CD4-positive, alpha-beta T cell treated with Interleukin-10 for 1 hour (primary cell): ENCODE measurements around the gene ISCA1.
A peak's percentile ranks its signal among the peaks of the same experiment; 100 is the strongest.
"Not testable (repeated sequence)": the region's sequence is repeated elsewhere in the genome, so short reads cannot be mapped to it uniquely, and the experiment has no call there.

ENCODE experiments used
- DNase-seq: peaks from one replicate; pipeline ENCODE4 v3.0.0-alpha.2; 2020

ISCA1 gene

DNA sequence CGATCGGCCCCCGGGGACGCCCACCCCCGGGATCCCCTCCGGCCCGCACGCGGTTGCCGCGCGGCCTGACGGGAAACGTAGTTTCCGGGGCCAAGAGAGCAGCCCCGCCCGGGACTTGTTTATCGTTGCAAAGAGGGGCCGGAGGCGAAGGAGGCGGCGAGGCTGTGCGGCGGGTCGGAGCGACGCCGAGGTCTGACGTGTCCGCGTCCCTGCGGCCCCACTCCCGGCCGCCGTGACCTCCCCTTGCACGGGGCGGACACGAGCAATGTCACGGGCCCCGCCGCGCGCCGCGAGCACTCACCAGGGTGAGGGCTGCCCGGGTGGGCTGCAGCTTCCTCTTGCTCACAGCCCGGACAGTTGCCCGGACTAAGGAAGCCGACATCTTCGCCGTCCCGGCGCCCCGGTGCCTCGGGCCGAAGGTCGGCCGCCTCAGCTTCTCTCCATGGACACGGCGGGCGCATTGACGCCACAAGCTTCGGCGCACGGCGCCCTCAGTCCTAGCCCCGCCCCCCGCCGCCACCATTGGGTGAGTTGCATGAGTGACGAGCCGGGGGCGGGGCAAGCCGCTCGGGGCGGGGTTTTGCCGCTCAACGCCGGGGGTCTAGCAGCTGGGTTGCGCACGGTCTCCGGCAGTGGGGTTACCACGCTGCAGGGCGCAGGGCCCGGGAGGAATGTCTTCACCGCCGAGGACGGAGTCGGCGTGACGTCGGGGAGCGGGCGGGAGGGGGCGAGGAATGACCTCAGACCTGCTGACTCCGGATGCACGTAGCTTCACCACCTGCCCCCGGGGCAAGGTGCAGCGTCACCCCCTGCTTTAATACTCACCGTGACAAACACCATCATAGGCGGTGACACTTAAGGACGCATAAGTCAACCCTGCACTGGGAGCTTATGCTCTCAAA, at the start of gene ISCA1:
Gene ISCA1 (minus strand): TSS at position 462 of the 902 bp plus-strand sequence. CDS start 80 bp downstream, at position 382.
- peak; percentile 97 for DNase-seq

DNA sequence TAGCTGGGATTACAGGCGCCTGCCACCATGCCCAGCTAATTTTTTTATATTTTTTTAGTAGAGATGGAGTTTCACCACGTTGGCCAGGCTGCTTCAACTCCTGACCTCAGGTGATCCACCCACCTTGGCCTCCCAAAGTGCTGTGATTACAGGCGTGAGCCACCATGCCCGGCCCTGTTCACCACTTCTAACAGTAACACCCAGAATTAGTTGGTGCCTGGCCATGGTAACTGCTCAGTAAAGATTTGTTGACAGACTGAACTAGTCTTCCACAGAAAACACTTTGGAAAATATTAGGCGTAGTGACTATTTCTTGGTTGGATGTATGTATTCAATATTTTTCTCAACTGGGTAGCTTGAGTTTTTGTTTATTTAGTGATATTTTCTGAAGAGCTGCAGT, 47.8 kb upstream of the ISCA1 start:
- no peak for DNase-seq

DNA sequence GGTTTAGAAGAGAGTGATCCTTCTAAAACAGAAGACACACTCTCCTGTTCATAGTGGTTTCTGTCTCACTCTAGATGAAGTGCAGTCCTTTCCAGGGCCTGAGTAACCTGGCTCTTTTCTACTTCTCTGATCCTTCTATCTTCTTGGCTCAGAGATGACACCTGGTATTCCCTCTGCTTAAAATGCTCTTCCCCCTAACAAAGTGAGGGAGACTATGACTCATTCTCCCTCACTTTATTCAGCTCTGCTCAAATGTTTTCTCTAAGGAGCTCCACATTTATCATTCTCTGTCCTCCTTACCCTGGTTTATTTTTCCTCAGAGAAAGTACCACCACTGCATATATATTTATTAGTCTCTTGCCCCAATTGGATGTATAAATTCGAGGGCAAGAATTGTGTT, 47.3 kb upstream of the ISCA1 start:
- DNase-seq = no peak

DNA sequence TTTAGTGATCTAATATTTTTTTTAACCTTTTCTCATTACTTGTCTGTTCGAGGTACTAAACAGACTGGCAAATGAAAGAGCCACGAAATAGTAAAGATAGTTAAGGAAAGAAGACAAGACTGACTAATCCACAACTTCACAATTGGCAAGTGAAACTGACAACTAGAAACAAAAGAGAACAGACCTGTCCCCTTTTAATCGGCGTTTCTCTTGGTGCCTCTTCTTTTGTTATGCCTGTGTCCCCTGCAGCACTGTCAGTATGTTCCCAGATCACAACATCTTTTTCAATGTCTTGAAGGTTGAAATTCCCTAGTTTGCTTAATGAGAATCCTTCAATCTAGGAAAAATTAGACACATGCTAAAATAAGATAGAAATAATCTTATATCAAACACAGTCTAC, 45.8 kb upstream of the ISCA1 start:
- DNase-seq = no peak

DNA sequence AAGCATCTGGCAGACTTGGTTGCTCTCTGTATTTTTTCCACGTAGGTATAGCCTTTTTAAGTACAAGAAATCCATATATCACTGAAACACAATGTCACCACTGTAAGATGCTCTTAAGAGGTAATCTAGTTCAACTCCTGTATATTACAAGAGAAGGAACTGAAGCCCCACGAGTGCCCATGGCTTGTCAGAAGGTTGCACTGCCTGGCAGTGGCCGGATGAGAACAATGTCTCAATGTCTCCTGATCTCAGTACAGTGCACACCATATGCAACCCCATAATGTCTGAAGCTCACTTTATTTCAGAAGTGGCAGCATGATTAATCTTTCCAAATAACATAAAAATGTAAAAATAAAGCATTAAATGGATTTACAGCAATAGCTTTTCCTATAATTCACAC, 44.2 kb upstream of the ISCA1 start:
- no peak for DNase-seq

DNA sequence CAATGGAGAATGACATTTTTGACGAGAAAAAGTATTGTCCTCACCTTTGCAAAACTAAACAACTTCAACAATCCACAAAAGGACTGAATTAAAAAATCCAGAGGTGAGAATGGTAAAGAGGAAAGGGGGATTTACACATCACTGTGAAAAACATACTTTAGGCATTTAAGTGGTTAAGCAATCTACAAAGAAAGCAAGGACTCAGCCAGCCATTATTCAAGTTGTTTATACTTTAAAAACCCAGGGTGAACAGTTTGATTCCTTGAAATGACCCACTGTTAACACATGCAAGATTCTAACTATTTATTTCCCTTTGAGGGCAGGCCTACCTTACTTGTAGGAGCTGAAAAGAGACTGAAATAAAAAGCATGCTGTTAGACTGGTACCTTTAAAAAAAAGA, 42.6 kb upstream of the ISCA1 start:
- no peak for DNase-seq

DNA sequence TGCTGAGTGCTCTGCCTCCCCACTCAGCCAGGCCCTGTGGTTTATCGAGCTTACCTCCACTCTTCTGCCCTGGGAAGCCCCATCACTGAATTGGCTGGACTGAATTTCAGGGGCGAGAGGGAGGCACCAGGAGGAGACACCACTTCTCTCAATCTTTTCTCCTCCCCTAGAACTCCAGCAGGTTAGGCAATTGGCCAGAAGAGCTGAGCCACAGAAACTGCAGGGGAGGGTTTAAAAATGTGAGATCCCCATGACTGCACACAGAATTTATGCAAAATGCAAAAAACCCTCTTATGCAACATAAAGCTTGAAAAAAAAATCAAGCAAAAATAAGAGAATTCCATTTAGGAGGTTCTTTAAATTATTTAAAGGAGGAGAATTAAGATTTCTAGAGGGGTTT, 42.0 kb upstream of the ISCA1 start:
- no peak for DNase-seq

DNA sequence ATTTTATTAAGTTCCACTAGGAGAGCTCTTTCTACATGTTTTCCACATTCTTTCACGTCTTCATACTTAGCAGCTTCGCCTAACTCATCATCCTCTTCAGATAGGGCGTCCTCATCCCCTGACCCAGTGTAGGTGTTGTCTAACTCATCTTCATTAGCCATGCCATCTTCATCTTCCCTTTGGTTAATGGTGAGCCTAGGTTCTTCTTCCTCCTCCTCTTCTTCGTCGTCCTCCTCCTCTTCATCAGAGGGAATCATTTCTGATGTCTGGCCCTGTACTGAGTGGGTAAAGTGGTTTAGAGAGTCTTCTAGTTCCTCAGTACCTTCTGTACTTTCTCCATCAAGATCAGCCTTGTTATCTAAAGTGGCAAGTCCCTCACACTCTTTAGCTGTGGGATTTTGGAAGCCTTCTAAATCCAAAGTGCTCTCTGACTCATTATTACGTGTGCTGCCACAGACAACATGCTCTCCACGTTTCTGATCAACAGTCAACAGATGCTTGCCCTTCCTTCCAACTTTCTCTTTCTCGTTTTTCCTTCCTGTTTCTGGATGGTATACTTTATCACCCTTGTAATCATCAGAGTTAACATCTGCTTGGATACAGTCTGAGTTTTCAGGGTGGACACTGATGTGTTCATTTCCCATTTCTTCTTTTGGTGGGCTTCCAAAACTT, 40.8 kb upstream of the ISCA1 start:
- DNase-seq = no peak

DNA sequence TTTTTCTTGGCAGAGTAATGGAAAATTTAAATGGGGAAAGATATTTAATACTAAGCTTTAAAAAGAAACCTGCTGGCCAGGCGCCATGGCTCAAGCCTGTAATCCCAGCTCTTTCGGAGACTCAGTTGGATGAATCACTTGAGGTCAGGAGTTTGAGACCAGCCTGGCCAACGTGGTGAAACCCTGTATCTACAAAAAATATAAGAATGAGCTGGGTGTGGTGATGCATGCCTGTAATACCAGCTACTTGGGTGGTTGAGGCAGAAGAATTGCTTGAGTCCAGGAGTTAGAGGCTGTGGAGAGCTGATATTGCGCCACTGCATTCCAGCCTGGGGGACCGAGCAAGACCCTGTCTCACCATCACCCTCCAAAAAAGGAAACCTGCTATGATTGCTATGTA, 39.0 kb upstream of the ISCA1 start:
- no peak for DNase-seq

DNA sequence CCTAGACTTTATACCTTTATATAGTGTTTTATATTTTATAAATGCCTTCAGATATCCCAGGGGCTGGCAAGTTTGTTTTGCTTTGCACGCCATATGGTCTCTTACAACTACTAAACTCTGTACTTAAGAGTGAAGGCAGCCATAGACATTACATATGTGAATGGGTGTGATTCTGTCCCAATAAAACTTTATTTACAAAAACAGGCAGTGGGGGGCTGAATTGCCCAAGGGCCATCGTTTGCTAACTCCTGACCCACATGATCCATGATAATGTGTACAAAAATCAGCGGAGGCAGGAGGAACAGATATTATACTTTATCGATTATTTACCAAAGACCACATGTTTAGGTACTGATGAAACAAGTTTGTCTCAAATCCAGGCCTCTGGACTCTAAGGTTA, 35.8 kb upstream of the ISCA1 start:
- no peak for DNase-seq

DNA sequence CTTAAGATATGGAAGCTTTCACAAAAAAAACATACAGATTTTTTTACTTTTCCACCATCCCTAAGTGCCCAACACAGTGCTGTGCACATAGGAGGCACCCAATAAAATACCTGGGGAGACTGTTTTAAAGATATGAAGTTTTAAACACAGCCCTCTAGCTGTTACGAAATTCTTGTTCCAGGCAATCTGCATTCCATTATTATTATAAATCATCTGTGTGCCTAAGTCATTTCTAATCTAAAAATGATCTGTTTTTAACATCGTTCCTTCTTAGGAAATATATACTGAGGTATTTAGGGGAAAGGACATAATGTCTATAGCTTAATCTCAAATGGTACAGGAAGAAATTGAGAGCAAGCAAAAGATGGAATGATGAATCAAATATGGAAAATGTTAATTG, 32.7 kb upstream of the ISCA1 start:
- DNase-seq = no peak

DNA sequence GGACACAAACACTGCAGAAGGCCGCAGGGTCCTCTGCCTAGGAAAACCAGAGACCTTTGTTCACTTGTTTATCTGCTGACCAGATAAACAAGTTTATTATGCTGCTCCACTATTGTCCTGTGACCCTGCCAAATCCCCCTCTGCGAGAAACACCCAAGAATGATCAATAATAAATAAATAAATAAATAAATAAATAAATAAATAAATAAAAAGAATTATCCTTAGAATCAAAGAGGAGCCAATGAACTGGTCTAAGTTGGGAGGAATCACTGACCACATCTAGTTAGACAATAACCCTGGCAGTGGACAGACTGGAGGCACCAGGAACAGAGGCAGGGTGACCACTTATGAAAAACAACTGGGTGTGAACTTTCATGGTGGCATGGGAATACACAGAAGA, 30.6 kb upstream of the ISCA1 start:
- DNase-seq = not testable (repeated sequence)

DNA sequence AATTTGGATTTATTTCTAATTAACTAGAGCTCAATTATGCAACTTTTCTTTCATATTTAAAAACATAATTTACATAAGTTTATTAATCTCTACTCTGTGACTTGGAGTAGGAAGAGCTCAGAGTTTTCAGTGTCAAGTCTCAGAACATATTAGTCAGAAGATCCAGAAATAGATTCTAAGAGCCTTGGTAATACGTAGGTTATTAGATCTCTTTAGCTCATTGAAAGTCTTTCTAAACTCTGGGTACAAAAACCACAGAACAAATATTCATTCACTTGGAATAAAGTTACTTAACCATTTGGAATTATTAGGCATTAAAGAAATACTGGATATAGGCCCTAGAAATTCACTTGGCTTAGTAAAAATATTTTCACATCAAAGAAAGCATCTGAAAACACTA, 26.3 kb upstream of the ISCA1 start:
- DNase-seq = no peak

DNA sequence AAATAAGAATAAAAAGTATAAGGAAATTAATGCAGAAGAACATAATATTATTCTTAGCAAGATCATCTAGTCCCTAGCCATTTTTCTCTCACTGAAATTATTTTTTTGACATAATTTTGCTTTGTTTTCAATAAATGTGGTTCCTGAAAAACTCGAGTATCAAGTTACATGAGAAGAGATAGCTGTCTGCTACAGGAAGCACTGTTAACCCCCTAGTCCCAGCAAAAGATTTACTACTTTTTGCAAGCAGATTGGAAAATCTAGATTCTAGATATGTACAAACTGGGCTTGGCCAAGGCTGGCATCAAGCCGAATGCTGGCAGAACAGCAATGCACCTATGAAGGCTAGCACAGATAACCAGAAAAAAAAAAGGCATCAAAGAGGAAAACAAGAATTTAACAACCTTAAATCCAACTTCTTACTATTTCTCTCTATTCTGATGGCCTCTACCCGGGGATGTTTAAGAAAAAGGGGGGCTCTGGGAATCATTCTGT, 21.9 kb upstream of the ISCA1 start:
- DNase-seq = no peak

DNA sequence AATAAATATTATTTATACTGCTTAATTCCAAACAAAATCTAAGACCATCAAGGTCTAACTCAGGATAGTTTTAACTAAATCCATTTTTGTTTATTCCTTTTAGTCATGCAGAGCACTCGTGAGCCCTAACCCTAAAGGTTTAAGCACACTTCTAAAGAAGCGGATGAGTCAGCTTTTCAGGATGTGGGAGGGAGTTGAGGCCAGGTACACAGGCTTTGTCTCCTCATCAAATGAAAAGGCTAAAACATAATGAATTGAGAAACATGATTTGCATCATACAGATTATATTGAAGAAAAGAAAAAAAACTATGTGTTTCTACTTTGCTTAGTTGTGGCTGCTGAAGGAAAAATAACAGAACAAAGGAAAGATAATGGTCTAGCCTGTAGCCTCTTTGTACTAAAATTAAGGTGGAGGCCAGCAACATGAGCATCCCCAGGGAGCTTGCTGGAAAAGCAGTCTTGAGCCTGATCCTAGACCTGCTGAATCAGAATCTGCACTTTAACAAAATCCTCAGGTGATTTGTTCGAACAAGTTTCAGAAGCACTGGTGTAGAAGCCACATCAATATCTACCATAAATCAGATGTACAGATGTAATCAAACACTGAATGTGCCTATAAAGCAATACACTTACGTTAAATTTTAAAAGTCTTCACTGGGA, 21.1 kb upstream of the ISCA1 start:
- peak; percentile 39 for DNase-seq

DNA sequence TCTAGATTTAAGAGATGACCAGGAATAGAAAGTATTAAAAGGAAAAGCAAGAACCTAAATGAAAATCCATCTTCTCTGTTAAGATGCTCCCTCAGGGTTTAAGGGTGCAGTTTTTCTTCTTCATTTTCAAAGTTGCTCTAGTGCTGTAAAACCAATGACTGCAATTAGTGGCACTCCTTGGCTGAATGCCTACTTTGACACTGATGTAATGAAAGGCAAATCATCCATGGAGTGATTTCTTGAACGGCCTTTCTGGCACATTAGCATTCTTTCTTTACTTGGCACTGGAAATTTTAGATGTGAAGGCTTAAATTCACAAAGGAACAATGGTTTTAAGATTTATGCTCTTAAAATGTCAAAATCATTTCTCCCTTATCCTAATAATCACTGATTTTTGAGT, 19.3 kb upstream of the ISCA1 start:
- DNase-seq = no peak

DNA sequence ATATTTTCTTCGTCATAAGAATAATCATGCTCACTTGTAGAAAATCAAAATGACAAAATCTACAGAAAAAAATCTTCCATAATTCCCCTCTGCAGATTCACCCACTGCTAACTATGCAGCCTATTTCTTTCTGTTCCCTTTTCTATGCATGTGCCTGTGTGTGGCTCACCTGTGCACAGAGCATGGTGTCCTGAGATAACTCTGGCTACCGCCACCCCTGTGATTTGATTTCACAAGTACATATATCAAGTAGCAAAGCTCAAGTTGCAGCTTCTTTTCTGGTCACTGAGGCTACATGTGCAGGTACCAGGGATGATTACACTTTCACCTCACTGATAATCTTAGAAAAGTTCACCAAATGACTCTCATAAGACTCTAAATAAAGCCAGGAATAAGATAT, 18.4 kb upstream of the ISCA1 start:
- no peak for DNase-seq

DNA sequence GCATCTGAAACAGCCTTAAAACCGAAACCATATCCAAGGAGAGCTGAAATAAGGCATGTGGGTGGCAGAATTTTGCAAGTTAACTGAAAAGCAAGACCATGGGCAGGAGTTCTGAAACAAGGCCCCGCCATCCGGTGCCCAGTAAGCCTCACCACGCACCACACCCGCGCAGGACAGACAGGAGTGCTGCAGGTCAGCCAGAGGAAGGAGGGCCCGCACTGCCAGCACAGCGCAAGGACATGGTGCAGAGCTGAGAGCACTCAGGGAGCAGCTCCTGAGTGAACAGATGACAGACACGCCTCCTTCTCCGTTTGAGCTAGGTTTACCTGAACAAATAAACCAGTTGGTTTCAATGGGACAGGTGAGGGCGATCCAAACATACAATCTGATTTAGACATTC, 16.5 kb upstream of the ISCA1 start:
- no peak for DNase-seq

DNA sequence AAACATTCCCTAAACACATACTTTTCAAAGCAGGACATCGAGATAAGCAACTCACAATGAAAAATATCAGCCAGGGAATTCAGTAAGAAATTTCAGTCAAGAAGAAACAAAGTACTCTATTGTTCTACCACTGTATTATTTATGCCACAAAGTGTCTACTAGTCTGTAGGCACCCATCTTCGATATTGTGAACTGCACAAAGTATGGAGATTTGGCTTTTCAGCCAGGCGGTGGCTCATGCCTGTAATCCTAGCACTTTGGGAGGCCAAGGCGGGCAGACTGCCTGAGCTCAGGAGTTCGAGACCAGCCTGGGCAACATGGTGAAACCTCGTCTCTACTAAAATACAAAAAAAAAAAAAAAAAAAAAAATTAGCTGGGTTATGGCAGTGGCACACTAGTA, 8.0 kb upstream of the ISCA1 start:
- DNase-seq = not testable (repeated sequence)

DNA sequence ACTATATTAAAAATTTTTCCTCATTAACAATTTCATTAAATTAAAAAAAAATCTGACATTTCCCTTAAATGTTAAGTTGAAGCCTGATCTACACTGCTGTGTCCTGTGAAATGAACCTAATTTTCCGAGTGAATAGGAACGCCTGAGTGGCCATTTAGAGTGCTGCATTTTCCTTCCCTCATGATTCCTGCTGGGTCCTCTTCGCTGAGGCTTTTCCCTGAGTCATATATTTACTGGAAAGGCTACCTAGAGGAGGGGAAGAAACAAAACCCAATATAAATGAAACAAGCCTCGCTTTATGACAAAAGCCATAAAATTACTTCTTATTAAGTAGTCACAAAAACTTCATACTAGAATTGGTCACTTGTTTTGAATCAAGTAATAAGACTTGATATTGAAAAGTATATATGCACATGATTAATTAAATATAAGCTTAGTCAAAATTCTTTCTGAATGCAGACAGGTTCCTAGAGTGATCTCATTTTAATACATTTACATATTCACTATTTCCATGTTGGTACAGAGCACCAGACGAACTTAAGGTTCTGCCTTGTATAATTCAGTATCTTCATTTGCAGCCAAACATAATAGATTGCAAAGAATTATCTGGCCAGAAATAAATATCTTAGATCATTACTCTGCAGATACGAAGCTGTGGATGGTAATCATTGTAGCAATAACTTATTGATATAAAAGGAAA, 6.3 kb upstream of the ISCA1 start:
- DNase-seq = no peak

DNA sequence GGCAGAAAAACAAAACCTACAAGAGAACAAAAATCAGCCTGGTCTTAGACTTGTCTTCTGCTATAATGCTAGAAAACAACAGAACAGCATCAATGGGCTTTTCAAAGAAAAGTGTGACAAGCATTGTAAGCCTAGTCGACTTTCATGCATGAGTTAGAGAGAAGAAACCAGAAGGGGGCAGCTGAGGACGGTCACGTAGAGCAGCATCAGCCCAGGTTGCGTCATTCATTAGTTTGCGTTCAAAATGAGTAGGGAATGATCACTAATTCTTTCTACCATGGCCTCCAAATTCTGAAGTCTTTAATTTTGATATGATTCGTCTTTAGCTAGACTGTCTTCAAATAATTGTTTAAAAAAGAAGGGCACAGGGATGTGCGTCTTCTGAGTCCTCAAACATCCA, 4.7 kb upstream of the ISCA1 start:
- DNase-seq = peak; percentile 15

DNA sequence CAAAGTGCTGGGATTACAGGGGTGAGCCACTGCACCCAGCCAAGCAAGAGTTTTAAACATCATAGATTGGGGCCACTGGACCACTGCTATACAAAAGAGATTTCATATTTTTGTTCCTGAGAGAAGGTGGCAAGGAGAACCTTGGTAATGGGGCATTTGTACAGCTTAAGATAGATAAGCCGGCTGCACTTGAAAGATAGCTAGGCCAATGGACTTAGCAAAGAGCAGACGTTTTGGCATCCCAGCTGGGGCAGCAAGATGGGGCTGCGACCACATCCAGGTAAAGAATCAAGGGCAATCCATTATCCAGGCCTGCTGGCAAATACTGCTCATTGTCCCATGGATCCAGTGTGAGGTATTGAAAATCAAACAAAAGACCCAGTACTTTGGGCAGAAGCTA, 3.9 kb upstream of the ISCA1 start:
- no peak for DNase-seq

DNA sequence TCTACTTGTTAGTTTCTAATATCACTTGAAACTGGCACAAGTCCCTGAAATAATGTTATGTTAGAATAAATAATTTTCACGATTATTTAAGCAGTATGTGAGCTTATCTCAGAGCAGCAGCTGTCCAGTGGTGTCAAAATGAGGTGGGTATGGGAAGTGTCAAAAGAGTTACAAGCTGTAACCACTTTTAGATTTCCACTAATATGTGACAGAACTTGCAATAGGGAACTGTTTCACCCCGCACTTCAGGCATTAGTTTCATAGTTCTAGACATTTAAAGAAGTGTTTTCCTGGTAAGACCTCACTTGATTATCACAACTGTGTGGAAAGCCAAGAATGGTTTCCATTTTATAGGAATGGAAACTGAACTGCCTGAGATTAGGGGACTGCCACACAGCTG, 2.9 kb upstream of the ISCA1 start:
- no peak for DNase-seq
